GM19023 (cell line): ENCODE measurements around the gene PTPRN2.
"Not testable (repeated sequence)": the region's sequence is repeated elsewhere in the genome, so short reads cannot be mapped to it uniquely, and the experiment has no call there.

Experiments used
- ATAC-seq: cut with Tn5 transposase; IDR thresholded peaks from one replicate; pipeline ENCODE4 v1.9.1; 2021; ENCODE audit warnings: mild to moderate bottlenecking, moderate library complexity; ENCODE audit not compliant: unreplicated experiment

PTPRN2 gene

DNA sequence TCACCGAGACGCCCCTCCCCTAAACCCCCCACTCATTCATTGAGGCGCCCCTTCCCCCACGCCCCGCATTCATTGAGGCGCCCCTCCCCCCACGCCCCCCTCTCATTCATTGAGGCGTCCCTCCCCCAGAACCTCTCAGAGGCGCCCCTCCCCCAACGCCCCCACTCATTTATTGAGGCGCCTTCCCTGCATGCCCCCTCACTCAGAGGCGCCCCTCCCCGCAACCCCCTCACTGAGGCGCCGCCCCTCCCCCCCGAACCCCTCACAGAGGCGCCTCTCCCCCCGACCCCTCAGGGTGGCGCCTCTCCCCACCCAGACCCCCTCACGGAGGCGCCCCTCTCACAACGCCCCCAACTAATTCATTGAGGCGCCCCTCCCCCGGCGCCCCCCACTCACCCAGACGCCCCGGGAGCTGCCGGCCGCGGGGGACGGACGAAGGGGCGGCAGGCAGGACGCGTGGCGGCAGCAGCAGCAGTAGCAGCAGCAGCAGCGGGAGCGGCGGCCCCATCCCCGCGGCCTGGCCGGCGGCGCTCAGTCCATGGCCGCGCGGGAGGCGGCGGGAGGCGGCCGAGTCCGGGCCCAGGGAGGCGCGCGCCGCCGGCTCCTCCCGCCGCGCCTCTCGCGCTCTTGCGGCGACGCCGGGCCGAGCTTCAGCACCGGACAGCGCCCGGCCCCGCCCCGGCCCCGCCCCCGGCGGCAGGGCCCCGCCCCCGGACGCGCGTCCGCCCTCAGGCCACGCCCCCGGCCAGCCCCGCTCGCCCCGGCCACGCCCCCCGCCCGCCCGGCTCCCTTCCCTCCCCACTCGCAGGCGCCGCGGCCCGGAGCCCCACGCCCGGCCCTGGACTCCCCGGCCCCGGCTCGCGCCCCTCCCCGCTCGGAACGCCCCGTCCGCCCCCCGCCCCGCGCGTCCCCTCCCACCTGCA, at the start of gene PTPRN2:
PTPRN2 (minus strand) TSS at position 662 of the 923 bp plus-strand sequence.
- peak; percentile 64 for ATAC-seq

DNA sequence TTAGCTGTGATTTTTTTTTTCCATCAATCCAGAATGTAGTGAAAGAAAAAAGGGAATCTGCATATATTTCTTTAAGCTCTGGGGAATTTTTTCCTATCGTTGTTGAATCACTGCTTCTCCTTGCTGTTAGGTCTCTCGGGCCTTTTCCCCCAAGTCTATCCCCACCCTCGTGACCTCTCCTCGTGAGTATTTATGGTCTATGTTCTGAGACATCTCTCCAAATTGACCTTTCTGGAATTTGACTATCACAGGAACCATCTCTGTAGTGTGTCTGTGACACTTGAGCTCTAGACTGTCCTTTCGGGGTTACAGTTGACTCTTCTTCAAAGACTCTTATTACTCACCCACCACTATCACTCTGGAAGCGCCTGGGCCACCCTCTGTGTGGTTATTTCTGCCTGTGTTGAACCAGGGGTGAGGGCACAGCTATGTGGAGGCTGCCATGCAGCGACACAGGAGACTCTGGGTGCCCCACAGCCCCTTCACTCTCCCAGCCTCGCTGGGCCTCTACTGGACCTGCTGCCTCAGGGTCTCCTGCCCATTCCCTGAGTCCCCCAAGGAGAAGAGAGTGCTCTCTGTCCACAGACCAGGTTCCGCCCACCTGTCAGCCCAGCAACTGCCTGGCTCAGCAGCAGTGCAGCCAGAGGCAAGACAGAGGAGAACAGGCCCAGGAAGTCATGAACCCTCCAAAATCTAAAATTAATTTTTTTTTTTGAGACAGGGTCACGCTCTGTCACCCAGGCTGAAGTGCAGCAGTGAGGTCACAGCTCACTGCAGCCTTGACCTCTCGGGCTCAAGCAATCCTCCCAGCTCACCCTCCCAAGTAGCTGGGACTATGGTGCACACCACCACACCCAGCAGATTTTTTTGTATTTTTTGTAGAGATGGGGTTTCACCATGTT, 45.7 kb upstream of the PTPRN2 start:
- ATAC-seq = no peak

DNA sequence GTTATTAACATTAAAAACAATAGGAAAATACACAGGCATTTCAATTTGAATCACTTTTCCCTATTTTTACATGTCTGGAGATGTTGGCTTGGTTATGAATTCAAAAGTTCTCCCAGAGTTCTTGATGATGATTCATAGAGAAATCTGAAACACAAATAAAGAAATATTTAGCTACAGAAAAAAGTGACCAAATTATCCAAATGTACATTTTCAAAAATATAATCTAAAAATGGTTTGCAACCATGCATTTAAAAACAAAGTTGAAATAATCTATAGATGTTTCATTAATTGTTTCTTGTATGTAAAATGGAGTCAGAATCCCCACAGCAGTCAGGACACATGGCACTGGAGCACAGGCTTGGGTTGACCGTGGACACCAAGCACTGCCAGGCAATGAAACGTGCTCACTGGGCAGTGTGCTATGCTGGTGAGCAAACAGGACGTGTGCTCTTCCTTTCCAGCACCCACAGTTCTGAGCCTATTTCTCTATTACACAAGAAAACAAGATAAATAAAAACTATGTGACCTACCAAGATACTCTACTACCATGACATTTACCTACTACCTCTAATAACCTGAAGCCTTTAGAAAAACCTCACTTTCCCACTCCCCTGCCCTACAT, 44.1 kb upstream of the PTPRN2 start:
- no peak for ATAC-seq

DNA sequence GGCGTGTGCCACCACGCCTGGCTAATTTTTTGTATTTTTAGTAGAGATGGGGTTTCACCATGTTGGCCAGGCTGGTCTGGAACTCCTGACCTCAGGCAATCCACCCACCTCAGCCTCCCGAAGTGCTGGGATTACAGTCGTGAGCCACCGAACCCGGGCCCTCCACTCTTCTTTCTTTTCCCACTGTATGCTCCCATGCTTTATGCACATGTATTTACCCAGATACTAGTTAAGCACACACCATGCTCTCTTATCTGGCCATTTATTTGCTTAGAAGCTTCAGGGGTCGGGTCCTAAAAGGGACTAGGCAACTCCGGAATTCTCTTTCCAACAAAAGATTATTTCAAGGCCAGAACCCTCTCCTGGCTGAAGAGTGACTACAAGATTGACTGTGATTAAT, 38.7 kb upstream of the PTPRN2 start:
- not testable (repeated sequence) for ATAC-seq

DNA sequence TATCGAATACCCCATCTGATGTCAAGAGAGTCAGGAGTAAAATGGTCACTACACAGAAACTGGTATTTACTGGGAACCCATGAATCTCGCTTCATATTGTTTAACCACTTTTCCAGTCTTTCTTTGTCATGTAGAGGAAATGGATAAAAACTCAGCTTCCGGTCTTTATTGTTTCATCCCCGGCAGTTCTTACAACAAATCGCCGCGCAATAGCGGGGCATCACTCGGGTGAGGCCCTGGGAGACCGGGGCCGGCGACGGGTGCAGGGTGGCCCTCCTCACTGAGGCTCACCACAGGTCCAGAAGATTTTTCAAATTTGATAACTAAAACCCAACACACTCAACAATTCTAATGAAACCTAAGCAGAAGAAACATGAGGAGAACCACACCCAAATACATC, 35.6 kb upstream of the PTPRN2 start:
- ATAC-seq = no peak

DNA sequence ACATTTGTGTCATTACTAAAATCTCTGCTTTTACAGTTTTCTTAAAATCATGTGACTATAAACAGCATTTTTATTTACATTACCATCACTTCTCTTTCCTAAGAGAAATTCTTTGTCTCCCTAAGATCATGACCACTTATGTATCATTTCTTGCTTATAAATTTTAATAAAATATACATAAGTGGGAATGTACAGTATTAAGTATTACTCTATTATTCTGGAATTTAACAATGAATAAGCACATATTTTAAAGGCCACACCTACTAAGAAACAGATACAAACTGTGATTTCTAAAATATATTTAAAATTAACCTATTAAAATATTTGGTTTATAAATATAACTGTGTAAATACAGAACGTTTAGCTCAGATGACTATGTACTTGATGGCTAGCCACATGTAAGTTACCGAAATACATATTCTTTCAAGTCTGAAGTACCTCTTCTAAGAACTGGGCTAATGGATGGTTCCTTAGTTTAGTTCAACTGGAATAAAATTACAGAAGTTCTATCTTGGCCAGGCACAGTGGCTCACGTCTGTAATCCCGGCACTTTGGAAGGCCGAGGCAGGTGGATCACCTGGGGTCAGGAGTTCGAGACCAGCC, 33.3 kb upstream of the PTPRN2 start:
- ATAC-seq = no peak

DNA sequence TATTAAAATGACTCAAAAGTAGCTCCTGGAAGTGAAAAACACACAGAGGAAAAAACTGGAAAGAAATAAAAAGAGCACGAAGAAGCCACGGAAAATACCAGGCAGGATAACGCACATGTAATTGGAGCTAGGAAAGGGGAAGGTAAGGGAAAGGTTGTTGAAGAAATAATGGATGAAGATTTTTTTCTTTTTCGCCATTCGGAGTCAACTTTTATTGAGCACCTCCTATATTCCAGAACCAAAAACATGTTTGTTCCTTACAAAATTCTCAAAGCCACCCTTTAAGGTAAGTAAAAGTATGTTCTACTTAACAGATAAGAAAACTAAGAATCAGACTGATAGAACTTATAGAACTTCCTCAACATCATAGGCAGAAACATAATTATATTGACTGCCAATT, 32.8 kb upstream of the PTPRN2 start:
- ATAC-seq = no peak

DNA sequence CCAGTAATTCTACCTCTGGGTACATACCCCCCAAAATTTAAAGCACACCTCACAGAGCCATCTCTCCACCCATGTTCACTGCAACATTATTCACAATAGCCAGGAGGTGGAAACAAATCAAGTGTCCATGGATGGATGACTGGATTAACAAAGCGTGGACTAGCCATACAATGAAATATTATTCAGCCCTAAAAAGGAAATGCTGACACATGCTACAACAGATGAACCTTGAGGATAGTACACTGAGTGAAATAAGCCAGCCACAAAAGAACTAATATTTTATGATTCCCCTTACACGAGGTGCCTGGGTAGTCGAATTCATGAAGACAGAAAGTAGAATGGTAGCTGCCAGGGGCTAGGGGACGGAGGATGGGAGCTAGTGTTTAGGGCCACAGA, 31.1 kb upstream of the PTPRN2 start:
- no peak for ATAC-seq

DNA sequence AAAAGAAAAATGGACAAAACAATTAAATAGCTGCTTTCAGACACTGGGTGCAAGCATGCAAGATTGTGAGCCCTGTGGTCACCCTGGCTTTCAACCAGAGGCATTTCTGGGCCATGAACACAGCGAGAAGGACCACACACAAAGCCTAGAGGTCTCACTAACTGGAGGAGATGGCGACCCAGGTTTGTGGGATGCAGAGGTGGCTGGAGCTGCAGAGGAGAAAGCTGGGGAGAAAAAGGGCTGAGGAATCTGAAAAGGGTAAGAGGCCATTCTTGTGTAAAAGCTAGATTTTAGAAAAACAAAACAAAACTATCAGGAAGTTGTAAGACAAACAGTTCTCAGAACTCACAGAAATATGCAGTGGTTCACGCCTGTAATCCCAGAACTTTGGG, 30.1 kb upstream of the PTPRN2 start:
- no peak for ATAC-seq

DNA sequence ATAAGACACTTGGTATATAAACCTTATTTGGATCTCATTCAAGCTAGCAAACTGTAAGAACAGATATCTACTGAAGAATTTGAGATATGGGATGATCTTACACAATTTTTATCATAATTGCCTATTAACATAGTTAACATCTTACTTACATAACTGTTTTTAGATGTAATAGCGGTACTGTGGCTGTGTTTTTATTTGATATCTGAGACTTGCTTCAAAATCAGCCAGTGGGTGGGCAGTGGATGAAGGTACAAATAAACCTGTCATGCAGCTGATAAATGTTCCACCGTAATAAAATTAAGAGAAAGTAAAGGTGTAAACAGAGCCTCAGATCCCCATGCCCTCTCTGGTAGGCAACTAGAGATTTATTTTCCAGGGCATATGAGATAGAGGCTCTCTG, 28.4 kb upstream of the PTPRN2 start:
- ATAC-seq = no peak

DNA sequence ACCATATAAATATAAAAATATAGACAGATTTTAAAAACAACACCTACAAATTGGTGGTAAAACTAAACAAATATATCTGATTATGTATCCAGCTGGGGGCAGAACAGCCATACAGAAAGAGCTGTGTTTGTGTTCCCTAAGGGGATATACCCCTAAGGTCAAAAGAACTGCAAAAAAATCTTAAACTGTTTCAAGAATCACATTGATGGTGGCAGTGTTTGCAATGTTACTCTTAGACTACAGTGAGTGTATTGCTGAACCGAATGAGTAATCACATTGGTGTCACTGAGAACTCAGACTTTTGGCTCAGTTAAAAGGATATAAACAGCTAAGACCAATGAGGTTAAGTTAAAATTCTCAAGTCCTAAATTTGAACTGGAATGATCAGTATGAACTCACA, 27.1 kb upstream of the PTPRN2 start:
- no peak for ATAC-seq

DNA sequence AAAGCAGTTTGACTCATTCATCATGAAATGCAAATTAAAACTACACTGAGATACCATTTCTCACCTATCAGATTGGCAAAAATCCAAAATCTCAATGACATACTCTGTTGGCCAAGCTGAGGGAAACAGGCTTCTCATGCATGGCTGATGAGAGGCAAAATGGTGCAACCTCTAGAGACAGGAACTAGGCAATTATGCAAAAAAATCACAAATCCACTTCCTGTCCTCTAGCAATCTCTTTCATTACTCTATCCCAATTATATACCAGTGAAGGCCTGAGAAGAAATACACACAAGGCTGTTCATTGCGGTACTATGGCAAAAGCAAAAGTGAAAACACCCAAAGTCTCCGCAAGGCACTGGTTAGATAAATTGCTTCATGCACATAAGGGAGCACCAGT, 25.9 kb upstream of the PTPRN2 start:
- ATAC-seq = peak; percentile 88

DNA sequence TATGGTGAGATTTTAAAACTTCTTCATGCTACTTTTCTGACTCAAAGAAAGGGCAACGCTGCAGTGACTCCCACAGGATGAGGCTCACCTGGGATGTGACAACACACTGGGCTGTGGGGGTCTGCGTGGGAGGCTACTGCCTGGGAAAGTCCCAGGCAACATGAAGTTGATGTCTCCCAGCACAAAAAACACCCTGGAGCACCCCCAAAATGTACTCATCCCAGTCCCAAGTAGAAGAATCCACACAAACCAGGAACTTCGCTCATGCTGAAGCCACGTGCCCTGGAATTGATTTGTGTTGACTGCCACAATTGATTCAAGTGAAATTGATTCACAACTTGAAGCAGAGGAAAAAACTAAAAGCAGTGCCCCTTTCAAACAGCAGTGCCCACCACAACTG, 24.9 kb upstream of the PTPRN2 start:
- ATAC-seq = no peak

DNA sequence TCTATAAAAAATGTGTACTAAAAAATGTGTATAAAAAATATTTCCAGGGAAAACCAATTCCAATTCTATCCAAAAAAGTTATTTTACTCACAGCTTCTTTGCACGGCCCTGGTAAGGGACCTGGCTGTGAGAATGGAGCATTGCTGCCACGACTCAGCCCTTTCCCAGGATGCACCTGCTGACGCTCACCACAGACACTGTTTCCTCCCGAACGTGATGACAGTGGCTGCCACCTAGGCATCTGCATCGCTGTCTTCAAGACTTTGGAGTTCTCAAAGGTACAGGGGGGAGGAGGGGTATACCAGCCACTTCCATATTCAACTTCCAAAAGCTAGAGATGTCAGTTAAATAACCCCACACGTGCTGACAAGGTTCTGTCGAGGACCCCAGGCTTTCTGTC, 23.9 kb upstream of the PTPRN2 start:
- ATAC-seq = no peak

DNA sequence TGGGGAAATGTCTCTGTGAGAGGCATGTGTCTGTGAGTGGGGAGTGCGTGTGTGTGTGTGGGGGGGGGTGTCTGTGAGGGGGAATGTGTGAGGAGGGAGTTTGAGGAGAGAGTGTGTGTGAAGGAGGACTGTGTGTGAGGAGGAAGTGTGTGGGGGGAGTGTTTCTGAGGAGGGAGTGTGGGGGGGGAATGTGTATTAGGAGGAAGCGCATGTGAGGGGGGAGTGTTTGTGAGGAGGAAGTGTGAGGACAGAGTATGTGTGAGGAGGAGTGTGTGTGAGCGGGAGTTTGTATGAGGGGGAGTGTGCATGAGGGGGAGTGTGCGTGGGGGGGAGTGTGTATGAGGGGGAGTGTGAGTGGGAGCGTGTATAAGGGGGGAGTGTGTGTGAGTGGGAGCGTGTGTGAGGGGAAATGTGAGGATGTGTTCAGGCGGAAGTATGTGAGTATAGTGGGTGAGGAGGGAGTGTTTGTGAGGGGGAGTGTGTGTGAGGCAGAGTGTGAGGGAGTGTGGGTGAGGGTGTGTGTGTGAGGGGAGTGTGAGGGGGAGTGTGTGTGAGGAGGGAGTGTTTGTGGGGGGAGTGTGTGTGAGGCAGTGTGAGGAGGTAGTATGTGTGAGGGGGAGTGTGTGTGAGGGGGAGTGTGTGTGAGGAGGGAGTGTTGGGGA, 21.8 kb upstream of the PTPRN2 start:
- ATAC-seq = no peak

DNA sequence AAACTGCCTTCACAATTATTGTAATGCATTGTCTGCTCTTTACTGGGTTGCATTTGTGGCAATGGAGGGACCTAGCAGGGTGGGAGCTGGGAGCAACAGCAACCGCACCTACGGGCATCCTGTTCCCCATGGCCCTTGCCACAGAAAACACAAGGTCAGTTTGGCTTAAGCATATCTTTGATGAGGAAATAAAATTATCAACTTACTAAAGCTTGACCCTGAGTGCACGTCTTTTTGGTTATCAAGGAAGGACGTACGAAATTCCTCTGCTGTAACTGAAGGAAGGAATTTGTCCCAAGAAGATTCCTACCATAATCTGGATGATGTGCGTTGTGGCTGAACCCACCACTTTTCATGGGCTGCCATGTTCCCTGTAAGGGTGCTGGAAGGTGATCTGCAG, 19.9 kb upstream of the PTPRN2 start:
- no peak for ATAC-seq

DNA sequence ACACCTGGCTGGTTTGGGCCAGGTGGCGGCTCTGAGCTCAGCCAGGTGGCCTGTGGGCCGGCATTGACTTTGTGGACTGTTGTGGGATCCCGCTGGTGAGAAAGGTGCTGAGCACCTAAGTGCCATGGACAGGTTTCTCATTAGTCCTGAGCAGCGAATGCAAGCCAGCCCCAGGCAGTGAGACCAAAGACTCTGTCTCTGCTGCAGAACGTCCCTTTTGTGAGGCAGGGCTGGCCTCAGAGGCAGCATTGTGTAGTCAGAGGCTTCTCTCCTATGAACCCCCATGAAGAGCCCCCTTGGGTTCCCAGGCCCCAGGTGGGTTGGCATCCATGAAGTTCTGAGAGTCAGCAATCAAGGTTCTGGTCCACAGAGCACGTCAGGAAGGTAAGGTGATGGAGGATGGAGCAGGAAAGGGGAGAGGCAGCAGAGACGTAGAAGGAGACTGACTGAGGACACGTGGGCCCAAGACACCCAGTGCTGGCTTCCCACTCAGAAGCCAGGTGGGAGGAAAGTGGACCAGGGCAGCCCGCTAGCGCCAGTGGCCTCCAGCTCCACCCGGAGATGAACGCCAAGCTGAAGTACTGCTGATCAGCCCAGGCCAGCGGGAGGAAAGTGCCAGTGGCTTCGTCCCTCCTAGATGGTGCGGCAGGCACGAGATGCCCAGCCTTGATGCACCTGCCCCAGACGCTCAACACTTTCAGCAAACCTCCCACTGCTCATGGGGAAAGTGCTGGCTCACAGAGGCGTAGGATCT, 19.2 kb upstream of the PTPRN2 start:
- no peak for ATAC-seq

DNA sequence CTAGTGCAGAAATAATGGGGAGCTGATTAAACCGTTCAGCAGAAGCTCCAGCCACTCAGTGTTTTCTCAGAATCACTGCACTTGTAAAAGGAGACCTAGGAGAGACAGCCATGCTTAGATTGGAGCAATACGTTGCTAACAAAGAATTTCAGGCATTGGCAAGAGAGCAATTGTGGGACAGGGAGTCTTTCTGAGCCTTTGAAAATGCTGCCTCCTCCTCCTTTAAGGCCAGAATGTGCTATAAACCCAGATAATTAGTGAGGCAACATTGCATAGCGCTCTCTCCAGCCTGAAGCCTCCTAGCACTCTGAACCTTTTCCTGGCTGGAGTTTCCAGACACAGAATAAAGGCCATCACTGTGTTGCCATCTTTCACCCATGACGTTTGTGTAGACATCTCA, 18.5 kb upstream of the PTPRN2 start:
- ATAC-seq = no peak

DNA sequence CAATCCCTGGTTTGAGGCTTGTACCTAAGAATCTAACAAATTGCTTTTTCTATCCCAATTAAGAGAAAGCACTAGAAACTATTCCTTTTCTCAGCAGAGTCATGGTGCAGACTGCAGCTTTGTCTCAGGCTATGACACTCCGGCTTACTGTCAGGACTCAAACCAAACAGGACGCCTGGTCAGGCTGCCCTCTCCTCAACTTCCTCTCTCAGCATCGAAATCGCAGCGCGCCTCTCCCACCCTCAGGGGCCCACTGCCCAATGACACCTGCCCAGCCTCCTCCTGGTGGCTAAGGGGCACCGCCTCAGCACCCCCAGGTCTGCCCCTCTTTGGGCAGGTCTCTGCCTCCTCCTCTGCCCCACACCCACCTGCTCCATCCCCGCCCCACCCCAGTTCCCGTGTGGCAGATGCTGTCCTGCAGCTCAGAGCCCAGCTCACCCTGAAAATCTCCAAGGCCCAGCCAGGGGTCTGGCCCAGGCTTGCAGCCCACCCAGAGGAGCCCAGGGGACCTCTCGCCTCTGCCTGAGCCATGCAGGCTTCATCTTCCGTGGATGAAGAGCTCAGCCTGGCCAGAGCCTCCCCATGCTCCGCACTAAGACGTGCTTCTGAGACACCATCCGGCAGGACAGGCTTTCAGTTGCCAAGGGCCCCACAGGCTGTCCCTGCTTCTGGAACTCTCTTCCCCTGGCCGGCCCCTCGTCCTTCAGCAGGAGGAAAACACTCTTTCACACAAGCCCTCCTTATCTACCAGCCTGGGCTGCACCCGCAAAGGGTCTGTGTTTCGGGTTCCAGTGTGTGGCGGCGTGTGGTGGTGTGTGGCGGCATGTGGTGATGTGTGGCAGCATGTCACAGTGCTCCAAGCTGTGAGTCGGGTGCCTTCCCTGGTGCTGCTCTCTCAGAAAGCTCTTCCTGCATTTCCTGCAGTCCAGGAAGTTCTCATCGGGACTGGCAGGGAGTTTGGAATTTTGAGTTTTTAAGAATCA, 16.4 kb upstream of the PTPRN2 start:
- ATAC-seq = peak; percentile 29
